GM21717 (cell line): ENCODE measurements around the gene UNC5C.

ENCODE experiments used
- ATAC-seq: cut with Tn5 transposase; IDR thresholded peaks from one replicate; pipeline ENCODE4 v1.9.1; 2021; ENCODE audit warnings: mild to moderate bottlenecking, moderate library complexity; ENCODE audit not compliant: unreplicated experiment

UNC5C gene

GRCh38 chr4:95548738-95549245 lies at the start of gene UNC5C:
TSS of gene UNC5C (minus strand) at chr4:95548973.
- no peak for ATAC-seq

DNA sequence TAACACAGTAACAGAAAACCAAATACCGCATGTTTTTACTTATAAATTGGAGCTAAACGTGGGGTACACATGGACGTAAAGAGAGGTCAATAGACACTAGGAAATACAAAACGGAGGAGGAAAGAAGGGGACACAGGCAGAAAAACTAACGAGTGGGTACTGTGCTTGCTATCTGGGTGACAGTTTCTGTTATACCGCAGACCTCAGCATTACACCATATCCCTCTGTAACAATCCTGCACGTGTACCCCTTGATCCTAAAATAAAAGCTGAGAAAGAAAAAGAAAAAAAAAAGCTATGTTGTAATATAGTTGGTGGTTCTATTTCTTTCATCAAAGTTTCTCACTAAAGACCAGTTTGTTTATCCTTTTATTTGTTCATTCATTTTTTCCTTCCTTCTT lies 47.9 kb upstream of the UNC5C start:
- ATAC-seq: no peak

GRCh38 chr4:95594629-95595028 lies 45.9 kb upstream of the UNC5C start:
- ATAC-seq: no peak

DNA sequence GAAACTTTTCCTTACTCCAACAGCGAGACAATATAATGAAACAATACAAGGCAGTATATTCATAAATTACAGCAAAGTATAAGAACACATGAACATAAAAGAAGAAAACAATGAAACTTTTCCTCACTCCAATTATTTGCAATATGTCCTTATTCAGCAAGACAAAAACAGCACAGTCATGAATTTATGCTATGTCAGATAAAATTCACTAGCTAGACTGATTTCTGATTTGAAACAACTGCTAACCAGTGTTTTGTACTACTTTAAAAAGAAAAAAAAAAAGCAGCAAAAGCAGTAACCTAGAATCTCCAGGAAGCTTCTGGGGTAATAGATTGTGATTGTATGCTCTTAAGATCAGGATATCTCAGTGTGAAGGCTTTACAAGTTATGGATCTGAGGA lies 45.2 kb upstream of the UNC5C start:
- ATAC-seq: no peak

DNA sequence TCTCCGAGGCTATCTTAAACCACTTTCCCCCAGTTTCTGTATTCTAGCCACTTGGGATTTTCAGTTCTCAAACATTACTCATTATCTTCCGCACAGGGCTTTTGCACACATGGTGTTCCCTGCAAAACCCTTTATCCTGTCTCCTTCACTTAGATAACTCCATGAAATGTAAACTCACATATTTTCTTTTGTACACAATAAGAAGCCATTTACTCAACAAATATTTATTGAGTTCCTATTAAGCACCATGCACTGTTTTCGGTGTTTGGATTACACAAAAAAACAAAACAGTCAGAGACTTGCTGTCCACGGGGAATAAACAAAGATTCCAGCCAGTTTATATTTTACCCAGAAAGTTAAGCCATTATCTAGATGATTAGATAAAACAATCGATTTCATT lies 42.5 kb upstream of the UNC5C start:
- ATAC-seq: no peak

GRCh38 chr4:95590615-95591014 lies 41.8 kb upstream of the UNC5C start:
- ATAC-seq: no peak

GRCh38 chr4:95585016-95585695 lies 36.4 kb upstream of the UNC5C start:
- ATAC-seq: no peak

- no peak for ATAC-seq
Observed at GRCh38 chr4:95580226-95580625, 31.5 kb upstream of the UNC5C start.

DNA sequence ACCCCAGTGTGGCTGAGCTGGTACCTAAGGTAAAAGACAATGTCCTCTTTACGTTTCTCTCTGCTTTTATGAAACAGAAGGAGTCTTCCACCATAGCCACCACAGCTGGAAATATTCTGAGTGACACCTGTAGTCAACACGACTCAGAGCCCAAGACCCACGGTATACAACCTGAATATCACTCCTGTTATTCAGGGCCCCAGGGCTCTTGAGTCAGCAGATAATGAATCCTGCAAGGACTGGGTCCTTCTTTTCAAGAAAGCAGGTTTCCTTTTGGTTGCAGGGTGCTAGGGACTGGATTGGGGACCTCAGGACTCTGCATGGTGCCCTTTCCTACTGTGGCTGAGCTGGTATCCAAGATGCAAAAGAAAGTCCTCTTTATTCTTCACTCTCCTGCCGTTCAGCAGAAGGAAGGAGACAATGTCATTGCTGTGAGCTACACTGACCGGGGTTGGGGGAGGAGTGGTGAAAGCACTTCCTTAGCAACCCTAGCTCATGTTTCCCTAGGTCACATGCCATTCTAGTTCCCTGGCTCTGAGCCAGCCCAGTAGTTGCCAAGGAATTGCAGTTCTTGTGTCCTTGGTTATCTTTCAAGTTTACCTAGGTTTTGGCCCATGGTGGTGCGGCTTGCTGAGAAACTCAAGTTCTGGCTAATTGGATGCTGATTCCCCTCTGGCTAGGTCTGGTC lies 23.7 kb upstream of the UNC5C start:
- ATAC-seq: no peak

GRCh38 chr4:95571577-95571976 lies 22.8 kb upstream of the UNC5C start:
- no peak for ATAC-seq

GRCh38 chr4:95563638-95564337 lies 15.0 kb upstream of the UNC5C start:
- no peak for ATAC-seq

DNA sequence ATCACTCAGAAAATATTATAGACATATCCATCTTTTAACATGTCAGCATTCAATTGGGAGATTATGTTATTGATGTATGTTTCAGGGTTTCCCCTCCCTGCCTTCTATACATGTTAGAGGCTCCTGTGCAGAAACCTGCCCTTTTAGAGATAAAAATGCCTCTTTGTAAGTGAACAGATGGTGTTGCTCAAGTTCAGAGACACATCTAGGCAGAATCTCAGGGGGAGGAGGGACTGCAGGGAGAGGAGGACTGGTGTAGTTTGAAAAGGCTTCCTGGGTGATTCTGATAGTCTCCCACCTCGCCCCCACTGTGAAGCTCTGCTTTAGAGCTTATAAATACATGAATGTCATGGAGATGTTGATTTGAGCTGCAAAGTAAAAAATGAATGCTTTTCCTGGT lies 12.0 kb upstream of the UNC5C start:
- ATAC-seq: no peak

GRCh38 chr4:95556207-95556859 lies 7.6 kb upstream of the UNC5C start:
- ATAC-seq: no peak

DNA sequence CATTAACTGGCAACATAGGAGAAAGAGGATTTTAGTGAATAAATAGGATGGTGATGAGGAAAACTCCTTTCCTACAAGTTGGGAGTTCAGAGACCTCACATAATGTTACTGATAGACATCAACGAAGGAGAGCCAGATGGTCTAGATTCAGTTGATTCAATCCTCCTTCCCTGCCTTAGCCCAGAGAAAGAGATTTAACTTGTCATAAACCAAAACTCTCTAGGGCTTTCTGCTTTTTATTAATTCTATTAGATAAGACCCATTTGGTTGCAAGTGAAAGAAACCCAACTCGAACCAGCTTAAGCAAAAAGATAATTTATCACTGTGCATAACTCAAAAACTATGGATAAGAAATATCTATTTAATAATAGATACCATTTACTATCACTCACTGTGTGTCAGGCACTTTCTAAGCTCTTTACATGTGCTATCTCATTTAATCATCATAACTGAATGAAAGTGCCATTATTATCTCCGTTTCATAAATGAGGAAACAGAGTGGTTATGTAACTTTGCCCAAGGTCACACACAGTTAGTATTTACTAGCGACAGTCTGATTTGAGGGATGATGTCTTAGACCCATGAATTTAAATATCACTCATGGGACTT lies 4.3 kb upstream of the UNC5C start:
- ATAC-seq: no peak

DNA sequence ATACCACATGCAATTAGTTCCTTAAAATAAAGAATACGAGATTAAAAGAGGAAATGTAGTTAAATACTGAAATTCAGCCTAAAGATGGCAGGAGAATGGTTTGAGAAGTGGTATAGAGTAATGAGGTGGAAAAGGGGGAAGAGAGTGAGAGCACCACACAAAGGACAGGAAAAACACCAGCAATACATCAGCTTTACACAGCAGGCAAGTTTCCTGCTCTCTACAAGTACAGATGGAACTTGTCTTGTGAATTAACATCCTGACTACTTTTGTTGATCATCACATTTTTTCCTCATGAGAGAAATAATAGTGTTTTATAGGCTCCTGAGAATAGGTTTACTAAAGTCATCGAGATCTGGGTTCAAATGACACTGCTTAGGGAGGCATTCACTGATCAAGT lies 2.9 kb upstream of the UNC5C start:
- no peak for ATAC-seq

DNA sequence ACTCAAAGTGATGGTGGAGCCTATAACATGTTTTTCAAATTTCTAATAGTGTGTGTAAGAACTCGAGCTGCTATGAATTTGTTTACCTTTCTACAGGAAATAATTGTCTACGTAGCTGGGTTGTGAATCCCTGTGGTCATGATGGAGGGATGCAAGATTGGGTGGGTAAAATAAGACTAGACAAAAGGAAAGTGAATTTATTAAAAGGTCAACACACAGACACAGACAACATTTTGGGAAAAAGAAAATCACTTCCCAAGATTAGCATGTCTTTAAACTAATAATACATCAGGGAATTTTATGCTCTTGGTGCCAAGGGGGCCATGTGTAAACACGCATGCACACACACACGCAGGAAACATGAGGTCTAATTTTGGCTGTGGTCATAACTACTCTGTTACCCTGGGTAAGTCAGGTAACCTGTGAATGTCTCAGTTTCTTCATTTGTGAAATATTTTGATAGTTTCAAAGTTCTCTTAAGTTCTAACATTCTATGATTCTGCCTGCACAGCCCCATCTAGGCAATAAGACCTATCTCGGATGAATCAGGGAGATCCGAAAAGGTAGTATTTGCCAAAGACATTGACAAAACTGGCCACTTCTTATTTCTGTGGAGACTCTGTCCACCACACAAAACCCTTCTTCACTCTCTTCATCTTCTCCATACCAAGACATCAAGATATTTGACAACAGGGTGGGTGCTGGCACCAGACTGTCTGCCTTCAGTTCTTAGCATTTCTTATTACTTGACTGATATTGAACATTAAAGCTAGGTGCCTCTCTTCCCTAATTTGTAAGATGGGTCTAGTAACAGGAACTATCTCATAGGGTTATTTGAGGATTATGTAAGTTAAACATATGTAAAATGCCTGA lies 1.6 kb upstream of the UNC5C start:
- no peak for ATAC-seq

- peak; percentile 97 for ATAC-seq
Observed at GRCh38 chr4:95549246-95550114, 707 bp upstream of the UNC5C start.

- no peak for ATAC-seq
Observed at GRCh38 chr4:95547715-95548471, 880 bp downstream of the UNC5C start.
